ENCODE measurements around the gene EBP. TPM values are rescaled to one million over a fixed set of nuclear protein-coding genes. Genes with fewer than 3 reads are reported as not detected.

The EBP gene
- polyA plus RNA-seq, 1 donor from 2014 or later: 134 TPM

GRCh38 chrX:48492293-48492910, 29.2 kb upstream of the EBP start:
- H2AFZ ChIP-seq (ENCODE audit: low read depth, low read length): no peak overlapping the region
- H3K9me3 ChIP-seq (ENCODE audit: low read length): no peaks in the 10 kb centered on the region
- no peak overlapping the region for H3K4me2 ChIP-seq (ENCODE audit: low read length)
- H3K27me3 ChIP-seq (ENCODE audit: insufficient read depth, low read depth, low read length): no peaks in the 10 kb centered on the region
- no peak for TF ChIP-seq EZH2 (IDR thresholded peaks at IDR 0.05; ENCODE audit: borderline replicate concordance, insufficient read depth, low read length, poor library complexity, severe bottlenecking)
- TF ChIP-seq RAD21 (conservative IDR thresholded peaks at IDR 0.05): no peak
- TF ChIP-seq CTCF (IDR thresholded peaks at IDR 0.05; ENCODE audit: poor library complexity, severe bottlenecking): no peak
- TF ChIP-seq REST (IDR thresholded peaks at IDR 0.05; ENCODE audit: borderline replicate concordance): no peak
- no peak for TF ChIP-seq TAF1 (IDR thresholded peaks at IDR 0.05; ENCODE audit: low read depth)
- TF ChIP-seq MXI1 (conservative IDR thresholded peaks at IDR 0.05; ENCODE audit: poor library complexity, severe bottlenecking): no peak
- TF ChIP-seq EP300 (conservative IDR thresholded peaks at IDR 0.05; ENCODE audit: poor library complexity, severe bottlenecking): no peak
- no peak for TF ChIP-seq POLR2AphosphoS5 (IDR thresholded peaks at IDR 0.05)
- no peak for TF ChIP-seq SMC3 (conservative IDR thresholded peaks at IDR 0.05; ENCODE audit: poor library complexity)
- no peak overlapping the region for H3K27ac ChIP-seq (ENCODE audit: low read length)
- H3K79me2 ChIP-seq (replicated peaks; ENCODE audit: insufficient read depth, low read length): no peaks in the 10 kb centered on the region
- no peak overlapping the region for H3K9ac ChIP-seq (ENCODE audit: low read length)
- no peaks in the 10 kb centered on the region for H4K20me1 ChIP-seq (ENCODE audit: insufficient read depth)
- H3K9me2 ChIP-seq (ENCODE audit: insufficient read depth, low read length): no peaks in the 10 kb centered on the region
- no peaks in the 10 kb centered on the region for H3F3A ChIP-seq (ENCODE audit: insufficient read depth, low read length, poor library complexity, severe bottlenecking)
- H3K36me3 ChIP-seq (ENCODE audit: insufficient read depth, low read length): no peaks in the 10 kb centered on the region
- H3K4me3 ChIP-seq (ENCODE audit: low read length): no peak overlapping the region

- no peaks in the 10 kb centered on the region for H3K79me2 ChIP-seq (replicated peaks; ENCODE audit: insufficient read depth, low read length)
- no peak for TF ChIP-seq CTCF (IDR thresholded peaks at IDR 0.05; ENCODE audit: poor library complexity, severe bottlenecking)
- TF ChIP-seq POLR2AphosphoS5 (IDR thresholded peaks at IDR 0.05): no peak
- TF ChIP-seq REST (IDR thresholded peaks at IDR 0.05; ENCODE audit: borderline replicate concordance): no peak
- TF ChIP-seq MXI1 (conservative IDR thresholded peaks at IDR 0.05; ENCODE audit: poor library complexity, severe bottlenecking): no peak
- no peak for TF ChIP-seq EZH2 (IDR thresholded peaks at IDR 0.05; ENCODE audit: borderline replicate concordance, insufficient read depth, low read length, poor library complexity, severe bottlenecking)
- H3K9me3 ChIP-seq (ENCODE audit: low read length): no peaks in the 10 kb centered on the region
- no peaks in the 10 kb centered on the region for H3K9me2 ChIP-seq (ENCODE audit: insufficient read depth, low read length)
- H2AFZ ChIP-seq (ENCODE audit: low read depth, low read length): no peak overlapping the region
- no peak overlapping the region for H3K27ac ChIP-seq (ENCODE audit: low read length)
- no peaks in the 10 kb centered on the region for H3K27me3 ChIP-seq (ENCODE audit: insufficient read depth, low read depth, low read length)
- H4K20me1 ChIP-seq (ENCODE audit: insufficient read depth): no peaks in the 10 kb centered on the region
- no peaks in the 10 kb centered on the region for H3F3A ChIP-seq (ENCODE audit: insufficient read depth, low read length, poor library complexity, severe bottlenecking)
- H3K4me2 ChIP-seq (ENCODE audit: low read length): no peak overlapping the region
- no peaks in the 10 kb centered on the region for H3K36me3 ChIP-seq (ENCODE audit: insufficient read depth, low read length)
- H3K9ac ChIP-seq (ENCODE audit: low read length): no peak overlapping the region
- no peak overlapping the region for H3K4me3 ChIP-seq (ENCODE audit: low read length)
These were observed 27.7 kb upstream of the EBP start for GRCh38 chrX:48493890-48494364.
